Hepatocyte (in vitro differentiated cells): Measurements from ENCODE around the gene PHACTR1. TPM values are rescaled to one million over a fixed set of nuclear protein-coding genes. Genes with fewer than 3 reads are reported as not detected.

Experiments
- DNase-seq: peaks from one replicate; pipeline ENCODE4 v3.0.0-alpha.2; 2016; ENCODE audit warnings: low spot score
- H2AFZ ChIP-seq: fragments of 200-600 bp; sonication (generic); 2 replicates; pipeline ENCODE4 v1.6.0; 2016; ENCODE audit warnings: antibody characterized with exemption, mild to moderate bottlenecking
- H3K27ac ChIP-seq: fragments of 200-600 bp; sonication (generic); 2 replicates; pipeline ENCODE4 v1.5.1; 2016; ENCODE audit warnings: mild to moderate bottlenecking
- H3K27me3 ChIP-seq: fragments of 200-600 bp; sonication (generic); 2 replicates; pipeline ENCODE4 v1.6.1; 2016
- H3K36me3 ChIP-seq: fragments of 200-600 bp; sonication (generic); replicated peaks from 2 replicates; pipeline ENCODE4 v1.5.1; 2016; ENCODE audit warnings: low read depth; ENCODE audit not compliant: insufficient read depth
- H3K4me1 ChIP-seq: fragments of 200-600 bp; sonication (generic); 2 replicates; pipeline ENCODE4 v1.5.1; 2016; ENCODE audit warnings: mild to moderate bottlenecking, moderate library complexity; ENCODE audit not compliant: insufficient read depth
- H3K4me2 ChIP-seq: fragments of 200-600 bp; sonication (generic); 2 replicates; pipeline ENCODE4 v1.6.0; 2016
- H3K4me3 ChIP-seq: fragments of 200-600 bp; sonication (generic); 2 replicates; pipeline ENCODE4 v1.5.1; 2016; ENCODE audit warnings: mild to moderate bottlenecking
- H3K79me2 ChIP-seq: fragments of 200-600 bp; sonication (generic); 2 replicates; pipeline ENCODE4 v1.6.0; 2017; ENCODE audit warnings: mild to moderate bottlenecking
- H3K9me2 ChIP-seq: fragments of 200-600 bp; sonication (generic); replicated peaks from 2 replicates; pipeline ENCODE4 v1.6.0; 2017; ENCODE audit warnings: mild to moderate bottlenecking; ENCODE audit not compliant: insufficient read depth
- H3K9me3 ChIP-seq: fragments of 200-600 bp; sonication (generic); 2 replicates; pipeline ENCODE4 v1.5.1; 2016; ENCODE audit warnings: low read depth, mild to moderate bottlenecking
- H4K20me1 ChIP-seq: fragments of 200-600 bp; sonication (generic); 2 replicates; pipeline ENCODE4 v1.6.0; 2016; ENCODE audit warnings: mild to moderate bottlenecking; ENCODE audit not compliant: insufficient read depth, poor library complexity, severe bottlenecking
- EZH2 ChIP-seq: fragments of 200-600 bp; sonication (generic); IDR thresholded peaks from 2 replicates; pipeline ENCODE4 v1.6.1; 2016; ENCODE audit warnings: antibody characterized with exemption, mild to moderate bottlenecking, borderline replicate concordance
- EZH2phosphoT487 ChIP-seq: fragments of 200-600 bp; sonication (generic); IDR thresholded peaks from one replicate; pipeline ENCODE4 v1.6.1; 2018; ENCODE audit warnings: antibody characterized with exemption, mild to moderate bottlenecking, low read depth, moderate library complexity; ENCODE audit not compliant: unreplicated experiment, severe bottlenecking
- WGBS: methylation state at CpG from one replicate; pipeline ENCODE4 v1.1.6; 2016; ENCODE audit warnings: low lambda C conversion rate; ENCODE audit errors: missing lambda C conversion rate; 5-methylcytosine and 5-hydroxymethylcytosine counted together
- polyA plus RNA-seq: library from polyadenylated mRNA; unstranded; fragments of >200 nt; fragmentation: Nextera tagmentation; extraction: Ambion mirVana; gene quantifications from 2 replicates; pipeline ENCODE4 v1.2.1, GENCODE V29; 2016
- total RNA-seq: library from RNA; depleted of rRNA; stranded (reverse); fragments of >200 nt; gene quantifications from 2 replicates; pipeline ENCODE4 v1.2.3, GENCODE V29; 2014
- TF ChIP-seq, protein P1 (sequence below): fragments of 200-600 bp; sonication (generic); IDR thresholded peaks from 2 replicates; pipeline ENCODE4 v1.5.1; 2016; ENCODE audit warnings: antibody characterized with exemption, mild to moderate bottlenecking; ENCODE audit not compliant: poor library complexity

The PHACTR1 gene
- total and polyA plus RNA-seq, 2 experiments from 2014 or later, result 3.0 to 4.3 TPM

DNA sequence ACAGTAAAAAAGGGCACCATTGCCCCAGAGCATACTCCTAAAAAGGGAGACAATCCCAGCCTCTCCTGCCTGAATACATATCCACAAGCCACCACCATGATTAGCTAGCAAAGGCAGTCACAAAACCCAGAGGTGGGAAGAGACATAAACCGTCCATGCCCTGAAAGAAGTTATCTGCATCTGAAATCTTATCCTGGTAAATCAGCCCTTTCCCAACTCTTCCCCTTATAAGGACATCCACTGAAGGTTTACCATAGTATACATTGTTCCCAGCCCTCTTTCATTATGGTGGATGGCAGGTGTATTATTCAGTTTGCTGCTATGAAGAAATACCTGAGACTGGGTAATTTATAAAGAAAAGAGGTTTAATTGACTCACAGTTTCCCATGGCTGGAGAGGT lies 516.5 kb downstream of the PHACTR1 start:
- no peaks in the 10 kb centered on the region for H3K9me2 ChIP-seq
- H3K36me3 ChIP-seq, result no peaks in the 10 kb centered on the region
- H3K27me3 ChIP-seq, result no peaks in the 10 kb centered on the region
- H3K79me2 ChIP-seq, result no peaks in the 10 kb centered on the region
- H4K20me1 ChIP-seq, result no peaks in the 10 kb centered on the region
- no peaks in the 10 kb centered on the region for H3K9me3 ChIP-seq
- DNase-seq, result no peak
- H3K4me1 ChIP-seq, result no peaks in the 10 kb centered on the region
- no peak overlapping the region for H3K27ac ChIP-seq
- H2AFZ ChIP-seq, result no peak overlapping the region
- H3K4me3 ChIP-seq, result no peak overlapping the region
- 70% methylated on average over 1 of the region's 1 CpG for WGBS
- TF ChIP-seq, protein P1, sequence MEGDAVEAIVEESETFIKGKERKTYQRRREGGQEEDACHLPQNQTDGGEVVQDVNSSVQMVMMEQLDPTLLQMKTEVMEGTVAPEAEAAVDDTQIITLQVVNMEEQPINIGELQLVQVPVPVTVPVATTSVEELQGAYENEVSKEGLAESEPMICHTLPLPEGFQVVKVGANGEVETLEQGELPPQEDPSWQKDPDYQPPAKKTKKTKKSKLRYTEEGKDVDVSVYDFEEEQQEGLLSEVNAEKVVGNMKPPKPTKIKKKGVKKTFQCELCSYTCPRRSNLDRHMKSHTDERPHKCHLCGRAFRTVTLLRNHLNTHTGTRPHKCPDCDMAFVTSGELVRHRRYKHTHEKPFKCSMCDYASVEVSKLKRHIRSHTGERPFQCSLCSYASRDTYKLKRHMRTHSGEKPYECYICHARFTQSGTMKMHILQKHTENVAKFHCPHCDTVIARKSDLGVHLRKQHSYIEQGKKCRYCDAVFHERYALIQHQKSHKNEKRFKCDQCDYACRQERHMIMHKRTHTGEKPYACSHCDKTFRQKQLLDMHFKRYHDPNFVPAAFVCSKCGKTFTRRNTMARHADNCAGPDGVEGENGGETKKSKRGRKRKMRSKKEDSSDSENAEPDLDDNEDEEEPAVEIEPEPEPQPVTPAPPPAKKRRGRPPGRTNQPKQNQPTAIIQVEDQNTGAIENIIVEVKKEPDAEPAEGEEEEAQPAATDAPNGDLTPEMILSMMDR, result no peak
- no peak for TF ChIP-seq EZH2
- no peak for TF ChIP-seq EZH2phosphoT487
- H3K4me2 ChIP-seq, result no peak overlapping the region

DNA sequence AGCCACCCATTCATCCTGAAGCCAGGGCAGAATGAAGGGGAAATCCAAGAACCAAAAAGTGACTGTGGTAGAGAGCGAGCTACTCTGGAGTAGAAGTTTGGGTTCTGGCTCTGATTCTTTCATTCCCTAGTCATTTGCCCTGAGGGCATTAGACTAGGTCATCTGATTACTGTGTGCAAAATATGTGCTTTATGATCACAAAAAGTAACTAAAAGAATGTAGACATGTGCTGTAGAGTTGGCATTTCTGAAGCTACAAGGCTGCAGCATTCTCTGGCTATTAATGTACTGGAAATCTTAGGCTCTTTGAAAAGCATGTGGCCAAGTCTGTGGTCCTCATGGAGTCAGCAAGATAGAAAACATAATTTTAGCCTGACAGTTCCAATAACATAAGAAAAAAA lies 517.6 kb downstream of the PHACTR1 start:
- H3K79me2 ChIP-seq, result no peaks in the 10 kb centered on the region
- H3K4me2 ChIP-seq, result no peak overlapping the region
- no peaks in the 10 kb centered on the region for H4K20me1 ChIP-seq
- H3K36me3 ChIP-seq, result no peaks in the 10 kb centered on the region
- H3K4me1 ChIP-seq, result no peaks in the 10 kb centered on the region
- no peaks in the 10 kb centered on the region for H3K27me3 ChIP-seq
- no peak for DNase-seq
- no peaks in the 10 kb centered on the region for H3K9me3 ChIP-seq
- H3K4me3 ChIP-seq, result no peak overlapping the region
- H3K9me2 ChIP-seq, result no peaks in the 10 kb centered on the region
- TF ChIP-seq, protein P1, result no peak
- TF ChIP-seq EZH2 (no peak), EZH2phosphoT487 (no peak)
- H2AFZ ChIP-seq, result no peak overlapping the region
- 95% methylated on average over 1 of the region's 1 CpG for WGBS
- H3K27ac ChIP-seq, result no peak overlapping the region

DNA sequence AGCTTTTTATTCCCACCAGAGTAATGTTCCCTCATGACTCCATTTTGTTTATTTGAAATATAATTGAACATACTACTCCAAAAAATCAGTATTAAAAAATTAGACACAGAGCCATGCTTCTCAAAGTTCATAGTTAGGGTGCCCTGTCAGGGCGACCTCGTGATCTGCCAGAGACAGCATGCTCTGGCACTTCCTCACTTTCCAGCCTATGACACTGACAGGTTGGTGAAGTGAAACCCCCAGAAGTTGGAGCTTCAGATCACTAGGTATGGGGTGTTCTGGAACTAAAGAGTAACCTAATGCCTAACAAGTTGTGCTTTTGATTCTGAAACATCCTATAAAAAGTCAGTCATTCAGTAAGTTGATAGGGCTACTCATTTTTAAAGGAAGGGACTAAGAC lies 518.8 kb downstream of the PHACTR1 start:
- Histone ChIP-seq H4K20me1 (no peaks in the 10 kb centered on the region), H3K27ac (no peak overlapping the region), H3K9me3 (no peaks in the 10 kb centered on the region), H3K4me1 (no peaks in the 10 kb centered on the region), H3K4me3 (no peak overlapping the region), H3K4me2 (no peak overlapping the region), H3K79me2 (no peaks in the 10 kb centered on the region), H2AFZ (no peak overlapping the region), H3K9me2 (no peaks in the 10 kb centered on the region), H3K36me3 (no peaks in the 10 kb centered on the region), H3K27me3 (no peaks in the 10 kb centered on the region)
- no peak for DNase-seq
- TF ChIP-seq, protein P1, result no peak
- TF ChIP-seq EZH2phosphoT487, result no peak
- no peak for TF ChIP-seq EZH2
- WGBS, result 96% methylated on average over 2 of the region's 2 CpGs

DNA sequence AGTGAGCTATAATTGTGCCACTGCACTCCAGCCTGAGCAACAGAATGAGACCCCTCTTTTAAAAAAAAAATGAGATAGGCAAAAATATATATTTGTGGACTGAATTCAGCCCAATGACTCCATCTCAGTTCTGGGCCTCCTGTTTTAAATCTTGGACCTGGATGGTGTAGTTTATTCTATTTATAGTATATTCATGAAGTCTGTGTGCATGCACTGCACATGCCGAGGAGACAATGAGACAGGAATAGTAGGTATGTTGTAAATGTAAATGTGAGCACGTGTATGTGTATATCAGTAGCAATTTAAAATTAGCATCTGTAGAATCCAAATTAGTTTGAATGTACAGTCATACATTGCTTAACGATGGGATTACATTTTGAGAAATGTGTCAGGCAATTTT lies 520.8 kb downstream of the PHACTR1 start:
- H3K79me2 ChIP-seq, result no peaks in the 10 kb centered on the region
- TF ChIP-seq EZH2phosphoT487 (no peak), EZH2 (no peak)
- TF ChIP-seq, protein P1, result no peak
- no peaks in the 10 kb centered on the region for H4K20me1 ChIP-seq
- 94% methylated on average over 3 of the region's 3 CpGs for WGBS
- no peak overlapping the region for H3K4me3 ChIP-seq
- no peaks in the 10 kb centered on the region for H3K9me3 ChIP-seq
- H3K9me2 ChIP-seq, result no peaks in the 10 kb centered on the region
- H3K4me2 ChIP-seq, result no peak overlapping the region
- DNase-seq, result no peak
- H3K27ac ChIP-seq, result no peak overlapping the region
- no peaks in the 10 kb centered on the region for H3K36me3 ChIP-seq
- H2AFZ ChIP-seq, result no peak overlapping the region
- H3K27me3 ChIP-seq, result no peaks in the 10 kb centered on the region
- H3K4me1 ChIP-seq, result no peaks in the 10 kb centered on the region
